UCSD-AML1 (cell line): ENCODE results near the gene ADCY2.

Experiments
- DNase-seq: peaks from one replicate; lab custom pipeline; 2025; ENCODE audit not compliant: unreplicated experiment; lab: John Stamatoyannopoulos, UW

ADCY2 gene

GRCh38 chr5:7857361-7857760 lies 461.4 kb downstream of the ADCY2 start:
- no peak for DNase-seq

- DNase-seq: no peak
Measured at GRCh38 chr5:7857926-7858632, 462.1 kb downstream of the ADCY2 start.

GRCh38 chr5:7866196-7866595 lies 470.3 kb downstream of the ADCY2 start:
- DNase-seq: no peak

GRCh38 chr5:7867260-7867659 lies 471.3 kb downstream of the ADCY2 start:
- DNase-seq: no peak

GRCh38 chr5:7868427-7868772 lies 472.5 kb downstream of the ADCY2 start:
- no peak for DNase-seq

- peak; percentile 92 for DNase-seq
Measured at GRCh38 chr5:7868773-7869473, 473.0 kb downstream of the ADCY2 start, which contains the start of the genes FASTKD3 and MTRR. TSS of gene FASTKD3 (minus strand) at chr5:7869031. CDS start at chr5:7868083, 948 bp downstream. TSS of gene MTRR (plus strand) at chr5:7869148. CDS start at chr5:7870795, 1,647 bp downstream.

- DNase-seq: peak; percentile 46
Measured at GRCh38 chr5:7869474-7870136, 473.7 kb downstream of the ADCY2 start.

- no peak for DNase-seq
Measured at GRCh38 chr5:7871653-7872052, 475.7 kb downstream of the ADCY2 start.

GRCh38 chr5:7872517-7873130 lies 476.7 kb downstream of the ADCY2 start:
- DNase-seq: no peak

GRCh38 chr5:7873216-7873615 lies 477.3 kb downstream of the ADCY2 start:
- no peak for DNase-seq

GRCh38 chr5:7874639-7875038 lies 478.7 kb downstream of the ADCY2 start:
- DNase-seq: no peak

GRCh38 chr5:7875151-7875550 lies 479.2 kb downstream of the ADCY2 start:
- DNase-seq: no peak

GRCh38 chr5:7876867-7877266 lies 480.9 kb downstream of the ADCY2 start:
- DNase-seq: no peak

GRCh38 chr5:7877851-7878250 lies 481.9 kb downstream of the ADCY2 start:
- no peak for DNase-seq

- no peak for DNase-seq
Measured at GRCh38 chr5:7878381-7878873, 482.5 kb downstream of the ADCY2 start.
